IPS-15b (cell line): ENCODE results near the gene KARS1.
A peak's percentile ranks its signal among the peaks of the same experiment; 100 is the strongest.

Experiments used
- H3K27me3 ChIP-seq: one replicate; pipeline ENCODE4 v1.6.1; 2013; ENCODE audit warnings: low read length; ENCODE audit not compliant: control insufficient read depth, insufficient read depth
- H3K36me3 ChIP-seq: one replicate; pipeline ENCODE4 v1.6.1; 2013; ENCODE audit warnings: low read length; ENCODE audit not compliant: control insufficient read depth, insufficient read depth
- H3K4me1 ChIP-seq: one replicate; pipeline ENCODE4 v1.6.1; 2013; ENCODE audit warnings: mild to moderate bottlenecking, low read length; ENCODE audit not compliant: control insufficient read depth, insufficient read depth
- H3K4me3 ChIP-seq: one replicate; pipeline ENCODE4 v1.5.1; 2013; ENCODE audit warnings: low read depth, low read length
- H3K9ac ChIP-seq: one replicate; pipeline ENCODE4 v1.6.1; 2013; ENCODE audit warnings: low read depth, mild to moderate bottlenecking, low read length
- H3K9me3 ChIP-seq: one replicate; pipeline ENCODE4 v1.6.1; 2013; ENCODE audit warnings: mild to moderate bottlenecking, low read length; ENCODE audit not compliant: control insufficient read depth, insufficient read depth

The KARS1 gene

DNA sequence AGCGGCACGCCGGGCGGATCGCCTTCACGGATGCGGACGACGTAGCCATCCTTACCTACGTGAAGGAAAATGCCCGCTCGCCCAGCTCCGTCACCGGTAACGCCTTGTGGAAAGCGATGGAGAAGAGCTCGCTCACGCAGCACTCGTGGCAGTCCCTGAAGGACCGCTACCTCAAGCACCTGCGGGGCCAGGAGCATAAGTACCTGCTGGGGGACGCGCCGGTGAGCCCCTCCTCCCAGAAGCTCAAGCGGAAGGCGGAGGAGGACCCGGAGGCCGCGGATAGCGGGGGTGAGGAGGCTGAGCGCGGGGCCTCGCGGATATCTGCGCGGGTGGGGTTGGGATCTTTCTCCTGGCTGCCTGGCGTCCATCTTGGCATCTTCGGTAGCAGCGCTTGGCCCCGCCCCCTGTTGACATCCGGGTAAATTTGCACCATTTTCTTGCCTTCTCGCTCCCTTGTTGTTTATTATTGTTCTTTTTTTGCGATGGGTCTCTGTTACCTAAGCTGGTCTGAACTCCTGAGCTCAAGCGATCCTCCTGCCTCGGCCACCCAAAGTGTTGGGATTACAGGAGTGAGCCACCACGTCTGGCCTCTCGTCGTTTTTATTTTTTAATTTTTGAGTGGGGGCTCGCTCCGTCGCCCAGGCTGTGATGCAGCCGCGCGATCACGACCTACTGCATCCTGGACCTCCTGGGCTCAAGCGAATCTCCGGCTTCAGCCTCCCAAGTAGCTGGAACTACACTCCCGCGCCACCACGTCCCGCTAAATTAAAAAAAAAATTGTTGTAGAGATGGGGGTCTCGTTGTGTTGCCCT lies 1.0 kb upstream of the KARS1 start:
- H3K9me3 ChIP-seq = no peaks in the 10 kb centered on the region
- H3K9ac ChIP-seq = peak overlapping the region; percentile 88
- H3K36me3 ChIP-seq = no peaks in the 10 kb centered on the region
- no peaks in the 10 kb centered on the region for H3K27me3 ChIP-seq
- H3K4me3 ChIP-seq = peak overlapping the region; percentile 96
- H3K4me1 ChIP-seq = peaks cover 8% of the 10 kb centered on the region

DNA sequence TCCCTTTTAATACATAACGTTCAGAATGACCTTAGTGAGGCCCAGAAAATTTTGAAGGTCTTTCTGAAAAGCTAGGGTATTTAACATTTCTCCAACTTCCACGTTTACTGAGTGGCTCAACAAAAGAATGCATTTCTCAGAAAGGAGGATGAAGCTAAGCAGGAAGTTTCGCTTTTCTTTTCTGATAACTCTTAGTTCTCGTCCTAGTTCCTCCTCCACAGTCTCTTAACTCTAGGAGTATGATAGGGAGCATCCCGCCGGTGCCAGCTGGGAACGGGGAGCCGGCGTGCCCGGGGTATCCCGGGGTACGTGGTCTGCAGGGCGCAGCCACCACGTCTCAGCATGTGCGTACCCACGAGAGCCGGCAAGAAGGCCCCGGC lies 363 bp downstream of the KARS1 start:
- Histone ChIP-seq H3K36me3 (no peaks in the 10 kb centered on the region), H3K4me3 (peak overlapping the region; percentile 96)

DNA sequence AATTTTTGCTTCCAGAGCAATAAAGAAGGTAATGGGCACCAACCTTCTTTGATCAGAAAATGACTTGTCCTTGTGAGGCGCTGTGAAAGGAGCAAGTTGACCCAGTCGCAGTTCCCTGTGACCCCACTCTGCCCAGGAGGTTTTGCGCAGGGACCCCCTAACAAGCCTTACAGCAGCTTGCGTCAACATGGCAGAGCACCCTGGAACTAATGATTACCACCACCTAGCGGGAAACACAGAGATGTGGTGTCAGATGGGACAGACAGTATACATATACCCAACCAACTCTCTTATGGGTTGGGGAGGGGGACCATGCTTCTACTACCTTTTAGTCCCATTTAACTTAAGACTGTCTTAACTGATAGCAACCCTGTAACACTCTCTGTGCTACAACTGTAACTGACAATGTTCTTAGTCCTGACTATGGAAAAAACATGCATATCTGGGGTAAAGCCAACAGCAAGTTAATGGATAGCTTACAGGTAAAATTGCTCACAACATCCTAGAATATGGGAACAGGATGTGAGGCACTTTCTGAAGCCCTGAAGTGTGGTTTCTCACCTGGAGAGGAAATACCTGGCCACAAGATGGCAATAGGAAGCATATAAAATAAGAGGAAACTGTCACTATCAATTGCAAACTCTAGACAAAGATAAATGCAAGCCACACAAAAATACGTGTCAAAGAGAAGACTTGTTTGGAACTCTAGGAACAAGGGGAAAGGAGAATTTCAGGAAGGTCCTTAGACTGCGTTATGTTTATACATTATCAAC lies 3.0 kb downstream of the KARS1 start:
- Histone ChIP-seq H3K4me3 (no peak overlapping the region), H3K36me3 (peaks cover 18% of the 10 kb centered on the region), H3K27me3 (no peaks in the 10 kb centered on the region), H3K9me3 (no peaks in the 10 kb centered on the region), H3K9ac (no peak overlapping the region), H3K4me1 (peaks cover 4% of the 10 kb centered on the region)

More for the DNA sequence above, 363 bp downstream of the KARS1 start:
- Histone ChIP-seq H3K9ac (peak overlapping the region; percentile 97), H3K9me3 (no peaks in the 10 kb centered on the region), H3K27me3 (no peaks in the 10 kb centered on the region), H3K4me1 (peaks cover 8% of the 10 kb centered on the region)

- no peak overlapping the region for H3K9ac ChIP-seq
- H3K36me3 ChIP-seq = peaks cover 31% of the 10 kb centered on the region
- H3K9me3 ChIP-seq = no peaks in the 10 kb centered on the region
- no peaks in the 10 kb centered on the region for H3K27me3 ChIP-seq
- no peak overlapping the region for H3K4me3 ChIP-seq
- H3K4me1 ChIP-seq = no peaks in the 10 kb centered on the region
Measured at GRCh38 chr16:75640598-75640997, 6.9 kb downstream of the KARS1 start.

GRCh38 chr16:75635036-75635435 lies 12.4 kb downstream of the KARS1 start:
- no peaks in the 10 kb centered on the region for H3K9me3 ChIP-seq
- H3K27me3 ChIP-seq = no peaks in the 10 kb centered on the region
- H3K9ac ChIP-seq = no peak overlapping the region
- no peaks in the 10 kb centered on the region for H3K4me1 ChIP-seq
- no peak overlapping the region for H3K4me3 ChIP-seq
- peaks cover 58% of the 10 kb centered on the region for H3K36me3 ChIP-seq

DNA sequence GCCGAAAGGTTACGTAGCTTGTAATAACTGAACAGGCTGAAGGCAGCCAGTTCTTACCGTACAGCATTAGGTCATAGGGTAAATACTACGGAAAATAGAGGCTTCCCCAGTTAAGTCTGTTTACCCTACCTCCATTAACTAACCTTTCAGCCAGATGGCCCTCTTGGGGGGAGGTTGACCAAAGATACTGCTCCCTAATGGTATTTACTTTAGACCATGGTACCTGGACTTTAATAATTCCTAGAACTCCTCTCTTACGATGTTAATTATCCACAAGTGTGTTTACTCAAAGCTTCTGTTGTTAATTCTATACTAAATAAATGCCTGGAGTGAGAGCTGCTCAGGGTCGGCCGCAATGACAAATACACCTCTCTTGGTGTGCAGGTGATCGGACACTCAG lies 14.6 kb downstream of the KARS1 start:
- H3K27me3 ChIP-seq = no peaks in the 10 kb centered on the region
- H3K9me3 ChIP-seq = no peaks in the 10 kb centered on the region
- no peak overlapping the region for H3K9ac ChIP-seq
- peaks cover 73% of the 10 kb centered on the region for H3K36me3 ChIP-seq
- H3K4me1 ChIP-seq = no peaks in the 10 kb centered on the region
- H3K4me3 ChIP-seq = no peak overlapping the region

- H3K36me3 ChIP-seq = peaks cover 61% of the 10 kb centered on the region
- no peaks in the 10 kb centered on the region for H3K27me3 ChIP-seq
- no peak overlapping the region for H3K4me3 ChIP-seq
- H3K9ac ChIP-seq = no peak overlapping the region
- H3K9me3 ChIP-seq = no peaks in the 10 kb centered on the region
- no peaks in the 10 kb centered on the region for H3K4me1 ChIP-seq
Measured at GRCh38 chr16:75630052-75630451, 17.4 kb downstream of the KARS1 start.

GRCh38 chr16:75629132-75629531 lies 18.3 kb downstream of the KARS1 start:
- peaks cover 53% of the 10 kb centered on the region for H3K36me3 ChIP-seq
- H3K9ac ChIP-seq = no peak overlapping the region
- no peaks in the 10 kb centered on the region for H3K4me1 ChIP-seq

DNA sequence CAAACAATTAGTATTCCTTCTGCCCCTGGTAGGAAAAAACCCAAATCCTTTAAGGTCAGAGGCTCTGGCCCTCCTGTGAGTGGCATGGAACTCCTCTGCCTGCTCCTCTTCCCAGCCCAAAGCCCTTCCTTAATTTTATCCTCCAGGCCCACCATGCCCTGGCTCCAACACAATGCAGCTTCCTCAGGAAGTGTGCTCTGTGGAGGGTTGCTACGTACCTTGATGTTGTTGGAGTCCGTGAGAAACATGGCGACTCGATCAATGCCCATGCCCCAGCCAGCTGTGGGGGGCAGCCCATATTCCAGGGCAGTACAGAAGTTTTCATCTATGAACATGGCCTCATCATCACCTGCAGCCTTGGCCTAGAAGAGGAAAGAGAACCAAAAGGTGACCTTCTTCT lies 19.1 kb downstream of the KARS1 start:
- Histone ChIP-seq H3K36me3 (peaks cover 45% of the 10 kb centered on the region), H3K4me3 (no peak overlapping the region), H3K9me3 (no peaks in the 10 kb centered on the region), H3K4me1 (no peaks in the 10 kb centered on the region), H3K27me3 (no peaks in the 10 kb centered on the region), H3K9ac (no peak overlapping the region)

More at GRCh38 chr16:75629132-75629531, 18.3 kb downstream of the KARS1 start:
- Histone ChIP-seq H3K4me3 (no peak overlapping the region), H3K27me3 (no peaks in the 10 kb centered on the region), H3K9me3 (no peaks in the 10 kb centered on the region)

- no peaks in the 10 kb centered on the region for H3K27me3 ChIP-seq
- peaks cover 44% of the 10 kb centered on the region for H3K36me3 ChIP-seq
- H3K9ac ChIP-seq = no peak overlapping the region
- no peaks in the 10 kb centered on the region for H3K9me3 ChIP-seq
- H3K4me3 ChIP-seq = no peak overlapping the region
- H3K4me1 ChIP-seq = no peaks in the 10 kb centered on the region
Measured at GRCh38 chr16:75627851-75628250, 19.6 kb downstream of the KARS1 start.

DNA sequence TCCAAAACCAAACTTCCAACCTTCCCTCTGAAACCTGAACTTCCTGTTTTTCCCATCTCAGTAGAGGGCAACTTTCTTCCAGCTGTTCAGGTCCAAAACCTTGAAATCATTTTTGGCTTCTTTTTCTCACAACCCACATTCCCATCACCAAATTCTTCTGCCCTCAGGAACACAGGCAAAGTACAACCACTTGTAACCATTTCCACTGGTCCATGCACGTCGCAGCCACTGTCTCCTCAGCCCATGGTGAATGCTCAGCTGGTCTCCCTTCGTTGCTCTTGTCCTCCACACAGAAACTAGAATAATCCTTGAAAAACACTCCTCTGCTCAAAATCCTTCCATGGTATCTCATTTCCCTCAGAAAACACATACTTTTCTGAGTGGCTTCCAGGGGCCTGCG lies 20.7 kb downstream of the KARS1 start:
- Histone ChIP-seq H3K36me3 (peaks cover 39% of the 10 kb centered on the region), H3K4me1 (no peaks in the 10 kb centered on the region), H3K27me3 (no peaks in the 10 kb centered on the region), H3K9ac (no peak overlapping the region), H3K9me3 (no peaks in the 10 kb centered on the region), H3K4me3 (no peak overlapping the region)

- Histone ChIP-seq H3K4me3 (no peak overlapping the region), H3K9ac (no peak overlapping the region), H3K36me3 (peaks cover 28% of the 10 kb centered on the region), H3K27me3 (no peaks in the 10 kb centered on the region), H3K9me3 (no peaks in the 10 kb centered on the region), H3K4me1 (no peaks in the 10 kb centered on the region)
Measured at GRCh38 chr16:75624921-75625334, 22.5 kb downstream of the KARS1 start.
